HepG2 (cell line): ENCODE data around the gene KNG1. TPM values are rescaled to one million over a fixed set of nuclear protein-coding genes. Genes with fewer than 3 reads are reported as not detected.

Experiments used
- ATF1 ChIP-seq: IDR thresholded peaks from 2 replicates; pipeline ENCODE4 v1.6.1; 2016; ENCODE audit warnings: mild to moderate bottlenecking, control low read depth
- BATF2 ChIP-seq: sonication (generic); formaldehyde crosslinking; IDR thresholded peaks from 2 replicates; pipeline ENCODE4 v1.8.0; 2022; ENCODE audit warnings: mild to moderate bottlenecking, missing genetic modification reagents, moderate library complexity
- BCL6 ChIP-seq: IDR thresholded peaks from 2 replicates; pipeline ENCODE4 v1.6.1; 2016; ENCODE audit warnings: missing genetic modification reagents, missing compliant biosample characterization
- CSRNP1 ChIP-seq: sonication (generic); formaldehyde crosslinking; IDR thresholded peaks from 2 replicates; pipeline ENCODE4 v1.8.1; 2023; ENCODE audit warnings: mild to moderate bottlenecking, missing genetic modification reagents
- DMAP1 ChIP-seq: IDR thresholded peaks from 2 replicates; pipeline ENCODE4 v1.6.1; 2016
- ISX ChIP-seq: sonication (generic); formaldehyde crosslinking; conservative IDR thresholded peaks from 2 replicates; pipeline ENCODE4 v1.5.0; 2020; ENCODE audit warnings: missing genetic modification reagents
- KDM5A ChIP-seq: fragments of 200-600 bp; sonication (generic); IDR thresholded peaks from 2 replicates; pipeline ENCODE4 v1.7.0; 2018; ENCODE audit warnings: antibody characterized with exemption, mild to moderate bottlenecking, low read length, borderline replicate concordance
- KLF9 ChIP-seq: IDR thresholded peaks from 2 replicates; pipeline ENCODE4 v1.6.1; 2016; ENCODE audit warnings: low read depth
- MTF2 ChIP-seq: sonication (generic); formaldehyde crosslinking; IDR thresholded peaks from 2 replicates; pipeline ENCODE4 v1.5.0; 2020; ENCODE audit warnings: missing genetic modification reagents, borderline replicate concordance
- MXD1 ChIP-seq: sonication (generic); formaldehyde crosslinking; IDR thresholded peaks from 2 replicates; pipeline ENCODE4 v1.4.0; 2020; ENCODE audit warnings: mild to moderate bottlenecking, missing genetic modification reagents
- MYC ChIP-seq: sonication (generic); formaldehyde crosslinking; IDR thresholded peaks from 2 replicates; pipeline ENCODE4 v1.9.0; 2021; ENCODE audit warnings: missing genetic modification reagents, borderline replicate concordance
- NR3C1 ChIP-seq: sonication (generic); formaldehyde crosslinking; IDR thresholded peaks from 2 replicates; pipeline ENCODE4 v1.4.0; 2020; ENCODE audit warnings: missing genetic modification reagents
- SCMH1 ChIP-seq: sonication (generic); formaldehyde crosslinking; IDR thresholded peaks from 2 replicates; pipeline ENCODE4 v1.9.0; 2021; ENCODE audit warnings: missing genetic modification reagents, mild to moderate bottlenecking, borderline replicate concordance
- SKI ChIP-seq: fragments of 450-650 bp; IDR thresholded peaks from one replicate; pipeline ENCODE4 v1.6.1; 2018; ENCODE audit warnings: mild to moderate bottlenecking; ENCODE audit not compliant: partially characterized antibody
- TEAD3 ChIP-seq: optimal IDR thresholded peaks from 2 replicates; pipeline ENCODE3; 2016; ENCODE audit warnings: borderline replicate concordance
- TOPORS ChIP-seq: sonication (generic); formaldehyde crosslinking; IDR thresholded peaks from 2 replicates; pipeline ENCODE4 v1.8.0; 2023; ENCODE audit warnings: mild to moderate bottlenecking, missing genetic modification reagents
- ZBTB4 ChIP-seq: sonication (generic); formaldehyde crosslinking; IDR thresholded peaks from 2 replicates; pipeline ENCODE4 v1.4.0; 2020; ENCODE audit warnings: missing genetic modification reagents, mild to moderate bottlenecking, borderline replicate concordance
- ZKSCAN1 ChIP-seq: fragments of 150-350 bp; IDR thresholded peaks from 2 replicates; pipeline ENCODE4 v1.6.1; 2014; ENCODE audit warnings: low read length
- ZMYM3 ChIP-seq: sonication (generic); formaldehyde crosslinking; IDR thresholded peaks from 2 replicates; pipeline ENCODE4 v1.5.1; 2020; ENCODE audit warnings: mild to moderate bottlenecking, missing genetic modification reagents
- ZNF879 ChIP-seq: sonication (generic); formaldehyde crosslinking; IDR thresholded peaks from 2 replicates; pipeline ENCODE4 v1.8.1; 2023; ENCODE audit warnings: missing genetic modification reagents
- polyA plus RNA-seq, 8 experiments: library from polyadenylated mRNA; depleted of rRNA in 3 of 8; stranded (reverse) in 7 of 8; unstranded in 1 of 8; fragments of >200 nt; fragmentation: Illumina TruSeq in 4 of 8; extraction: Trizol in 4 of 8; gene quantifications; 2 replicates each; pipeline versions ENCODE4 v1.2.1 to v1.2.3, GENCODE V29; 2011 to 2016; ENCODE audit warnings: low read depth in 4 of 8, missing spikeins in 1 of 8, mixed read lengths in 1 of 8; ENCODE audit not compliant: insufficient read depth in 1 of 8
- total RNA-seq, 5 experiments: library from RNA; depleted of rRNA; stranded (reverse); fragments of >200 nt; fragmentation: Illumina TruSeq; extraction: Trizol; gene quantifications; 2 replicates each; pipeline ENCODE4 v1.2.3, GENCODE V29; 2016; ENCODE audit warnings: low read depth in 1 of 5
- TF ChIP-seq, protein P1 (sequence below): sonication (generic); IDR thresholded peaks from 2 replicates; pipeline ENCODE4 v1.6.1; 2016; ENCODE audit warnings: low read depth, borderline replicate concordance
- TF ChIP-seq, protein P2 (sequence below): sonication (generic); formaldehyde crosslinking; IDR thresholded peaks from 2 replicates; pipeline ENCODE4 v1.5.0; 2020; ENCODE audit warnings: missing genetic modification reagents
- TF ChIP-seq, protein P3 (sequence below): sonication (generic); formaldehyde crosslinking; IDR thresholded peaks from 2 replicates; pipeline ENCODE4 v1.4.0; 2020; ENCODE audit warnings: missing genetic modification reagents

KNG1 gene
- total and polyA plus RNA-seq, 2 of the 13 experiments (the other 11 are each of a cell fraction or from before 2014, with no cell fraction given) = 6.5 to 7.0 TPM

DNA sequence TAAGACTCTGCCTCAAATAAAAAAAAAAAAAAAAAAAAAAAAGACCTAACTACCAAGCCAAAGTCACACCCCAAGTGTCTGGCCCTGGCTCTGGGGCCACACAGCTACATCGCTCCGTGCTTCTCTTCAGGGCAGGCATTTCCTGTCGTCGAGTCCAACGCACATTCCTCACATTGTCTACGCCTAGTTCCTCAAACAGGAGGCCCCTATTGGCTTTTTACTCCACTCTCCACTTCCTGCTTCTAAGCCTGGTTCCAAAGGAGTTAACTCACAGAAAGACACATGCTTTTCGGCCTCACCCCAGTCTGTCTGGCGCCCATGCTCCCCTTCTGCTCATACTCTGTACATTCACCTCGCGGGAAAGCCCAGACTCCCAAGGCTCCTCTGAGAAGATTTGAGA, 28.8 kb downstream of the KNG1 start (continued):
- TF ChIP-seq, protein P1, sequence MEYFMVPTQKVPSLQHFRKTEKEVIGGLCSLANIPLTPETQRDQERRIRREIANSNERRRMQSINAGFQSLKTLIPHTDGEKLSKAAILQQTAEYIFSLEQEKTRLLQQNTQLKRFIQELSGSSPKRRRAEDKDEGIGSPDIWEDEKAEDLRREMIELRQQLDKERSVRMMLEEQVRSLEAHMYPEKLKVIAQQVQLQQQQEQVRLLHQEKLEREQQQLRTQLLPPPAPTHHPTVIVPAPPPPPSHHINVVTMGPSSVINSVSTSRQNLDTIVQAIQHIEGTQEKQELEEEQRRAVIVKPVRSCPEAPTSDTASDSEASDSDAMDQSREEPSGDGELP = no peak; the same call in 1 of the 2 replicates
- no peak for TF ChIP-seq BATF2
- TF ChIP-seq, protein P2, sequence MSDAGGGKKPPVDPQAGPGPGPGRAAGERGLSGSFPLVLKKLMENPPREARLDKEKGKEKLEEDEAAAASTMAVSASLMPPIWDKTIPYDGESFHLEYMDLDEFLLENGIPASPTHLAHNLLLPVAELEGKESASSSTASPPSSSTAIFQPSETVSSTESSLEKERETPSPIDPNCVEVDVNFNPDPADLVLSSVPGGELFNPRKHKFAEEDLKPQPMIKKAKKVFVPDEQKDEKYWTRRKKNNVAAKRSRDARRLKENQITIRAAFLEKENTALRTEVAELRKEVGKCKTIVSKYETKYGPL = no peak
- TF ChIP-seq CSRNP1 (CRISPR knock-in tag) = no peak
- no peak for TF ChIP-seq ATF1
- TF ChIP-seq ZMYM3 = peak; percentile 63
- TF ChIP-seq MTF2 (CRISPR knock-in tag) = no peak
- no peak for TF ChIP-seq SKI
- TF ChIP-seq ZNF879 (CRISPR knock-in tag) = no peak
- peak; percentile 29; the same call in 1 of the 2 replicates for TF ChIP-seq DMAP1 (CRISPR knock-in tag)
- TF ChIP-seq KDM5A = no peak
- no peak for TF ChIP-seq ISX
- TF ChIP-seq KLF9 = no peak
- TF ChIP-seq TEAD3 (CRISPR knock-in tag) = peak; percentile 96
- TF ChIP-seq NR3C1 (CRISPR knock-in tag) = no peak
- TF ChIP-seq, protein P3, sequence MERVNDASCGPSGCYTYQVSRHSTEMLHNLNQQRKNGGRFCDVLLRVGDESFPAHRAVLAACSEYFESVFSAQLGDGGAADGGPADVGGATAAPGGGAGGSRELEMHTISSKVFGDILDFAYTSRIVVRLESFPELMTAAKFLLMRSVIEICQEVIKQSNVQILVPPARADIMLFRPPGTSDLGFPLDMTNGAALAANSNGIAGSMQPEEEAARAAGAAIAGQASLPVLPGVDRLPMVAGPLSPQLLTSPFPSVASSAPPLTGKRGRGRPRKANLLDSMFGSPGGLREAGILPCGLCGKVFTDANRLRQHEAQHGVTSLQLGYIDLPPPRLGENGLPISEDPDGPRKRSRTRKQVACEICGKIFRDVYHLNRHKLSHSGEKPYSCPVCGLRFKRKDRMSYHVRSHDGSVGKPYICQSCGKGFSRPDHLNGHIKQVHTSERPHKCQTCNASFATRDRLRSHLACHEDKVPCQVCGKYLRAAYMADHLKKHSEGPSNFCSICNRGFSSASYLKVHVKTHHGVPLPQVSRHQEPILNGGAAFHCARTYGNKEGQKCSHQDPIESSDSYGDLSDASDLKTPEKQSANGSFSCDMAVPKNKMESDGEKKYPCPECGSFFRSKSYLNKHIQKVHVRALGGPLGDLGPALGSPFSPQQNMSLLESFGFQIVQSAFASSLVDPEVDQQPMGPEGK = no peak
- no peak for TF ChIP-seq ZBTB4 (CRISPR knock-in tag)
- TF ChIP-seq BCL6 (CRISPR knock-in tag) = no peak
- no peak for TF ChIP-seq ZKSCAN1
- TF ChIP-seq SCMH1 = no peak
- peak; percentile 36; the same call in 1 of the 2 replicates for TF ChIP-seq MYC
- no peak for TF ChIP-seq MXD1 (CRISPR knock-in tag)
- TF ChIP-seq TOPORS = no peak
